ENCODE results near the gene ASB6.
"Not testable (repeated sequence)": the region's sequence is repeated elsewhere in the genome, so short reads cannot be mapped to it uniquely, and the experiment has no call there.

ASB6 gene

DNA sequence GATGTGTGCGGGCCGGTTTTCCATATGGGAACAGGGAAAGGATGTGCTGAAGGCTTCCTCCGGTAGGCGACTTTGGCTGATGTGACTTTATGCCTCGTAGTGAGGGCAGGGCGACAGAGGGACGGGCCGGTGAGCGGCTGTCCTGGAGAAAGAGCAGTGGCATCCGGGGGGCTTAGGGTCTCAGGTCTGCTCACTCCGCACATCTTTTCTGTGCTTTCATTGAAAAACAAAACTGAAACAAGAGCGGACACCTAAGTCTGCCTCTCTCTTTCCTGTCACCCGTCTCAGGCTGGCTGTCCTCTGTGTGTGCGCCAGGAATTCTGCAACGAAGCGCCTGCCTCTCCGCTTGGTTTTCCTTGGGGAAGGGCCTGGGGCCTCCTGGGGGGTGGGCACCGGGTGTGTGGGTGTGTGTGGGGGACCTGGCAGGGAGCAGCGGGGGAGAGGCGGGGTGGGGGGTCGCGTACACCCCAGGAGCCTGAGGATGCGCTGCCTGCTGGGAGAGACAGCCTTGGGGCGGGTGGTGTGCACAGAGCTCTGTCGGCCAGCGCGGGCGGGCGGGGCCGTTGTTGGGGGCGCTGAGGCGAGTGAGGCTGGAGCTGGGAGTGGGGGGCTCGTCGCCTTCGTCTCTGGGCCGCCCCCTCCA lies 22.9 kb upstream of the ASB6 start:
- H3K4me3 ChIP-seq (replicated peaks in 1 of 2; ENCODE audit: low read depth in 2 of 2, low read length in 2 of 2), result peak overlapping the region; percentile 7 to 15
- DNase-seq (ENCODE audit: low read depth in 2 of 2), result no peak
- TF ChIP-seq, protein P1, sequence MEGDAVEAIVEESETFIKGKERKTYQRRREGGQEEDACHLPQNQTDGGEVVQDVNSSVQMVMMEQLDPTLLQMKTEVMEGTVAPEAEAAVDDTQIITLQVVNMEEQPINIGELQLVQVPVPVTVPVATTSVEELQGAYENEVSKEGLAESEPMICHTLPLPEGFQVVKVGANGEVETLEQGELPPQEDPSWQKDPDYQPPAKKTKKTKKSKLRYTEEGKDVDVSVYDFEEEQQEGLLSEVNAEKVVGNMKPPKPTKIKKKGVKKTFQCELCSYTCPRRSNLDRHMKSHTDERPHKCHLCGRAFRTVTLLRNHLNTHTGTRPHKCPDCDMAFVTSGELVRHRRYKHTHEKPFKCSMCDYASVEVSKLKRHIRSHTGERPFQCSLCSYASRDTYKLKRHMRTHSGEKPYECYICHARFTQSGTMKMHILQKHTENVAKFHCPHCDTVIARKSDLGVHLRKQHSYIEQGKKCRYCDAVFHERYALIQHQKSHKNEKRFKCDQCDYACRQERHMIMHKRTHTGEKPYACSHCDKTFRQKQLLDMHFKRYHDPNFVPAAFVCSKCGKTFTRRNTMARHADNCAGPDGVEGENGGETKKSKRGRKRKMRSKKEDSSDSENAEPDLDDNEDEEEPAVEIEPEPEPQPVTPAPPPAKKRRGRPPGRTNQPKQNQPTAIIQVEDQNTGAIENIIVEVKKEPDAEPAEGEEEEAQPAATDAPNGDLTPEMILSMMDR (IDR thresholded peaks at IDR 0.05; ENCODE audit: low read depth, low read length), result no peak

DNA sequence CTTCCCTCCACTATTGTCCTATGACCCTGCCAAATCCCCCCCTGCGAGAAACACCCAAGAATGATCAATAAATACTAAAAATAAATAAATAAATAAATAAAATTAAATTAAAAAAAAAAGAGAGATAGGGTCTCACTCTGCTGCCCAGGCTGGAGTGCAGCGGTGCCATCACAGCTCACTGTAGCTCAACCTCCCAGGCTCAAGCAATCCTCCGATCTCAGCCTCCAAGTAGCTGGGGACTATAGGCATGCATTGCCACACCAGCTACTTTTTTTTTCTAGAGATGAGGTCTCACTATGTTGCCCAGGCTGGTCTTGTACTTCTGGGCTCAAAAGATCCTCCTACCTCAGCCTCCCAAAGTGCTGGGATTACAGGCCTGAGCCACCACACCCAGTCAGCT lies 20.3 kb upstream of the ASB6 start:
- not testable (repeated sequence) for DNase-seq (ENCODE audit: low read depth in 2 of 2); H3K4me3 ChIP-seq (replicated peaks in 1 of 2; ENCODE audit: low read depth in 2 of 2, low read length in 2 of 2)

DNA sequence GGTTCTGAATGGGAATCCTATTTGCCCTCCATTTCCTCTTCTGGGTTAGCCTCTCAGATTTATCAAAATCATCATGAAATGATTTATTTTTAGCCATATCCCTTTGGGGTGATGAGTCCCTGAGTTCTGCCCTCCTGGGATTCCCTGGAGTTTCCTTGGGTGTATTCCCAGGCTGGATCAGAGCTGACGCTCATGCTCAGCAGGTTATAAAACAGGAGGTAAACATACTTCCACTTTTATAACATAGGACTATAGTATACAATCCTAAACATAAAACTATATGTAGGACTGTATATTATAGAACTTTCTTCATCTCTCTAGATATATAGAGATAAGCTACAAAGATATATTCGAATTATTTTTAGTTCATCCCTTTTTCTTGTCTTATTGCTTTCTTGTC lies 19.1 kb upstream of the ASB6 start:
- TF ChIP-seq, protein P1 (IDR thresholded peaks at IDR 0.05; ENCODE audit: low read depth, low read length), result no peak
- no peak overlapping the region for H3K4me3 ChIP-seq (replicated peaks in 1 of 2; ENCODE audit: low read depth in 2 of 2, low read length in 2 of 2)
- DNase-seq (ENCODE audit: low read depth in 2 of 2), result no peak

DNA sequence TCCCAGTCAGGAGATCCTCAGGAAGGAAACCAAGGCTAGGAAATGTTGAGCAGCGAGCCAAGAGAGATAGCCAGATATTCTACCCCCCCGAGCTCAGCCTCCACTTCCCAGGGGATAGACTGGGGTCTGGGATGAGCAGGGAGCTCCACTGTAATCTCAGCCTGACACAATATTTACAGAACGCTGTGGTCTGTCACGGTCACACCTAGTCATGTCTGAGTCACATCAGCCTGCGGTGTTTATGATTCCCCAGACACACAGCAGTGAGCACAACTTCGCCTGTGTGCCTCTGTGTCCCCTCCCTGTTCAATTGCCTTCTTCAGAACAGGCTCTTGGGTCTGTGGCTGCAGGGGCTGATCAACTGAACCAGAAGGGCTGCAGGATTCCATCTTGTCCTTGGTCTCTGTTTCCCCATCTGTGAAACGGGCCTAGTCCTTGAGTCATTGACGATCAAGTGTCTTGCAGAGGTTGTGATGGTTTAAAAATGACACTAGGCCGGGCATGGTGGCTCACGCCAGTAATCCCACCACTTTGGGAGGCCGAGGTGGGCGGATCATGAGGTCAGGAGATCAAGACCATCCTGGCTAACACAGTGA lies 14.9 kb upstream of the ASB6 start:
- TF ChIP-seq, protein P1 (IDR thresholded peaks at IDR 0.05; ENCODE audit: low read depth, low read length), result no peak
- DNase-seq (ENCODE audit: low read depth in 2 of 2), result peak in 1 of 2 donors; percentile 65

DNA sequence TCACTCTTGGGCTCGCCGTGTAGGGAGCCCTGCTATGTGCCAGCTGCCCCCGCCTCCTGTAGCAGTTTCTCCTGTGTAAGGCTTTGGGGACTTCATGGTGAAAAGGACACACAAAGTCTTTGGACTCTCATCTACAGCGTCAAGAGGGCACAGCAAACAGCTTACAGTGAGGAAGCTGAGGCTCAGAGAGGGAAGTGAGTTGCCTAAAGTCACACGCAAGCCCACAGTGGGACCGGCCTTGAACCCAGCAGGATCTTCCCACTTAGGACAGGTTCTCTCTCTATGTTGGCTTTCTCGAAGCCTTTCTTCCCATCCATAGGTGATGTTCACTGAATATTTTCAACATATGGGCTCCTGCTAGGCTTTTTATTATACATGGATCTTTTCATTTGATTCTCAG lies 13.7 kb upstream of the ASB6 start:
- H3K4me3 ChIP-seq (replicated peaks in 1 of 2; ENCODE audit: low read depth in 2 of 2, low read length in 2 of 2), result no peak overlapping the region
- TF ChIP-seq, protein P1 (IDR thresholded peaks at IDR 0.05; ENCODE audit: low read depth, low read length), result no peak
- DNase-seq (ENCODE audit: low read depth in 2 of 2), result no peak

More for the DNA sequence above, 14.9 kb upstream of the ASB6 start:
- no peak overlapping the region for H3K4me3 ChIP-seq (replicated peaks in 1 of 2; ENCODE audit: low read depth in 2 of 2, low read length in 2 of 2)

DNA sequence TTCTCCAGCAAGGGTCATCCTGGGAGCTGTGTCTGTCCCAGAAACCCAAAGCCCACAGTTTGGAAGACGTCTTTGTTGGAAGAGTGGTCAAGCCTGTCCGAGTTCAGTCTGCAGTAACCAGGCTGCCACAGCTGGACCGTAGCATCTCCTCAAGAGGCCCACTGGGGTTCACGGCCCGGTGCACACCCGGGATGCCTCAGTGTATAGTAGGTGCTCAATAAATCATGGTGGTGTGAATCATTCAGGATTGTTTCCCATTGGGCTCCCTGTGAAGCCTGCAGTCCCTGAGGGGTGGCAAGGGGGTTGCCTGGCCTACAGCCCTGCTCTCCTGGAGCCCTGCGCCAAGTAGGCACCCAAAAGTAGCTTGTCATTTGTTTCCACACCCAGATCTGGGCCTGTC lies 13.2 kb upstream of the ASB6 start:
- no peak for DNase-seq (ENCODE audit: low read depth in 2 of 2)
- H3K4me3 ChIP-seq (replicated peaks in 1 of 2; ENCODE audit: low read depth in 2 of 2, low read length in 2 of 2), result no peak overlapping the region
- TF ChIP-seq, protein P1 (IDR thresholded peaks at IDR 0.05; ENCODE audit: low read depth, low read length), result no peak

DNA sequence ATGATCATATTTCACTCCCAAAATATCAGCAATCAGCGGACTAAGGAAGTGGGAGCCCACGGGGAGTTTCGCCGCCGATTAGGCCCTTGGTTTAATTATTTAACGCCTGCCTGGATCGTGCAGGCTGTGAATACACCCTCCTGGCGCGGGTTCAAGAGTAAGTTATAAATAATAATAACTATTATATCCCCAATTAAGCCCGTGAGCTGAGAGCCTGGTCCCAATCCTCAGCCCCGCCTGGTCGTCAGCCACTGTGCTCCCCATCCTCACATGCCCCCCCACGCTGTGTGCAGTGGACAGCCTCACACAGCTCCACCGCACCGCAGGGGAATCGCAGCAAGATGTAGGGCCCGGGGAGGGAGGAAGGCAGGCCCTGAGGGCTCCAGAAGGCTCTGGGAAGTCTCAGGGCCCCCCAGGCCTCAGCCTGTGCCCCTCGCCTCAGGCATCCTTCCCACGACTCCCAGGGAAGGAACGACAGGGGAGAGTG lies 12.6 kb upstream of the ASB6 start:
- TF ChIP-seq, protein P1 (IDR thresholded peaks at IDR 0.05; ENCODE audit: low read depth, low read length), result no peak
- H3K4me3 ChIP-seq (replicated peaks in 1 of 2; ENCODE audit: low read depth in 2 of 2, low read length in 2 of 2), result no peak overlapping the region
- no peak for DNase-seq (ENCODE audit: low read depth in 2 of 2)
